ENCODE data around the gene VCP.

The VCP gene

DNA sequence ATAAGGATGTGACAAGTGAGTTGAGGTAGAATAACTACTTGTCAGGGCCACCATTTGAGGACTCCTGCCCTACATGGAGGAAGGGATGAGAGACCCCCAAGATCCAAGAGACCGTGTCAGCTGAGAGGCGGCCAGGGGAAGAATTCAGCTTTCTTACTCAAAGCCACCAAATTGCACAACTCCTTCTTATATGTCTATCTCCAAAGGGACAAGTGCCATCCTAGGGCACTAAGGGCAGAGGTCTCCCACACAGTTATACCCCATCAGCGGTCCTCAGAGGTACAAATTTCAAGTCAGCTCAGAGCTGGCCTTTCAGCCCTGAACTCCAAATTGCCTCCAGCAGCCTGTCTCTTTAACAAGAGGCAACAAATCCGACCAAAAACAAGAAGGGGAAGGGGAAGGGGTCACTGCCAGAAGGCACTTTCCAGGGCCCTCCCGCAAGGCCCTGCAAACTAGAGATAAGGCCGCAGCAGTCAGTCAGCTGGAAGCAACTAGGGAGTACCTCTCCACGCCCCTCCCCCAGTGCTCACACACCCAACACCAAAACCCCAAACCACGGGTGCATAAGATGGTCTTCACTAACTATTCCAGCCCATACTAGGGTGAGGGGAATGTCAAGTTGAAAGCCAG is 36.6 kb upstream of the VCP start:
- Histone ChIP-seq H3K36me3 (ENCODE audit: control insufficient read depth, low read length) (no peaks in the 10 kb centered on the region), H3K27ac (ENCODE audit: low read depth, low read length) (no peak overlapping the region), H3F3A (ENCODE audit: control insufficient read depth, insufficient read depth) (0 out of 2 replicates have a peak, but pooled peaks cover 5% of the 10 kb centered on the region), H4K20me1 (ENCODE audit: control insufficient read depth, insufficient read depth, low read depth, low read length) (no peaks in the 10 kb centered on the region), H3K4me1 (ENCODE audit: control insufficient read depth, low read length) (peaks cover 23% of the 10 kb centered on the region), H3K79me2 (ENCODE audit: control insufficient read depth, low read length) (no peaks in the 10 kb centered on the region), H3K9me3 (ENCODE audit: control insufficient read depth, insufficient read depth, low read length) (no peaks in the 10 kb centered on the region), H3K4me2 (ENCODE audit: low read length) (no peak overlapping the region), H3K4me3 (ENCODE audit: low read length) (no peak overlapping the region), H3K9me2 (replicated peaks; ENCODE audit: control insufficient read depth, low read length) (no peaks in the 10 kb centered on the region), H3K27me3 (ENCODE audit: control insufficient read depth, low read length) (0 out of 2 replicates have a peak, but pooled peaks cover 3% of the 10 kb centered on the region)
- TF ChIP-seq, protein P1, sequence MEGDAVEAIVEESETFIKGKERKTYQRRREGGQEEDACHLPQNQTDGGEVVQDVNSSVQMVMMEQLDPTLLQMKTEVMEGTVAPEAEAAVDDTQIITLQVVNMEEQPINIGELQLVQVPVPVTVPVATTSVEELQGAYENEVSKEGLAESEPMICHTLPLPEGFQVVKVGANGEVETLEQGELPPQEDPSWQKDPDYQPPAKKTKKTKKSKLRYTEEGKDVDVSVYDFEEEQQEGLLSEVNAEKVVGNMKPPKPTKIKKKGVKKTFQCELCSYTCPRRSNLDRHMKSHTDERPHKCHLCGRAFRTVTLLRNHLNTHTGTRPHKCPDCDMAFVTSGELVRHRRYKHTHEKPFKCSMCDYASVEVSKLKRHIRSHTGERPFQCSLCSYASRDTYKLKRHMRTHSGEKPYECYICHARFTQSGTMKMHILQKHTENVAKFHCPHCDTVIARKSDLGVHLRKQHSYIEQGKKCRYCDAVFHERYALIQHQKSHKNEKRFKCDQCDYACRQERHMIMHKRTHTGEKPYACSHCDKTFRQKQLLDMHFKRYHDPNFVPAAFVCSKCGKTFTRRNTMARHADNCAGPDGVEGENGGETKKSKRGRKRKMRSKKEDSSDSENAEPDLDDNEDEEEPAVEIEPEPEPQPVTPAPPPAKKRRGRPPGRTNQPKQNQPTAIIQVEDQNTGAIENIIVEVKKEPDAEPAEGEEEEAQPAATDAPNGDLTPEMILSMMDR (IDR thresholded peaks at IDR 0.05; ENCODE audit: low read depth, low read length, poor library complexity, severe bottlenecking): no peak
- TF ChIP-seq EZH2phosphoT487 (IDR thresholded peaks at IDR 0.05; ENCODE audit: borderline replicate concordance, low read length): no peak

DNA sequence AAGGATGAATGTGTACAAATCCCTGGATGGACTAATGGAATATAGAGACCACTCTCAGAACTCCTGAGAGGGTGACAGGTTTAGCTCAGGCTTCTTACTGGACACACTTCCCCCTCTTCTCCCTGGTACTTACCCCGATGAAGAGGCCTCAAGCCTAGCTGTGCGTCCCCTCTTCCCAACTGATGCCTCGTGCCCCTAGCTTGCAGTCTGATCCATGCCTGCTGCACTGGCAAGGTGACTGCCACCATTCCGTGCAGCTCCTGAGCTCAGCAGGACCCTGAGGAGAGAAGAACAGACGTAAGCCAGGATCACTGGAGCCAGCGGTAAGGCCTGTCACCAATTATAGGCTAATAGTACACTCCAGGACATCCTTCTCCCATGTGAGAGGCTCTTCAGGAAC is 36.0 kb upstream of the VCP start:
- H3K4me1 ChIP-seq (ENCODE audit: control insufficient read depth, low read length): peaks cover 21% of the 10 kb centered on the region
- H3K9me3 ChIP-seq (ENCODE audit: control insufficient read depth, insufficient read depth, low read length): no peaks in the 10 kb centered on the region
- H3K4me2 ChIP-seq (ENCODE audit: low read length): no peak overlapping the region
- no peaks in the 10 kb centered on the region for H3F3A ChIP-seq (ENCODE audit: control insufficient read depth, insufficient read depth)
- no peak overlapping the region for H3K4me3 ChIP-seq (ENCODE audit: low read length)
- H3K27ac ChIP-seq (ENCODE audit: low read depth, low read length): no peak overlapping the region
- no peaks in the 10 kb centered on the region for H4K20me1 ChIP-seq (ENCODE audit: control insufficient read depth, insufficient read depth, low read depth, low read length)
- H3K79me2 ChIP-seq (ENCODE audit: control insufficient read depth, low read length): no peaks in the 10 kb centered on the region
- 0 out of 2 replicates have a peak, but pooled peaks cover 3% of the 10 kb centered on the region for H3K27me3 ChIP-seq (ENCODE audit: control insufficient read depth, low read length)
- TF ChIP-seq EZH2phosphoT487 (IDR thresholded peaks at IDR 0.05; ENCODE audit: borderline replicate concordance, low read length): no peak
- TF ChIP-seq, protein P1 (IDR thresholded peaks at IDR 0.05; ENCODE audit: low read depth, low read length, poor library complexity, severe bottlenecking): no peak
- H3K36me3 ChIP-seq (ENCODE audit: control insufficient read depth, low read length): no peaks in the 10 kb centered on the region
- no peaks in the 10 kb centered on the region for H3K9me2 ChIP-seq (replicated peaks; ENCODE audit: control insufficient read depth, low read length)

DNA sequence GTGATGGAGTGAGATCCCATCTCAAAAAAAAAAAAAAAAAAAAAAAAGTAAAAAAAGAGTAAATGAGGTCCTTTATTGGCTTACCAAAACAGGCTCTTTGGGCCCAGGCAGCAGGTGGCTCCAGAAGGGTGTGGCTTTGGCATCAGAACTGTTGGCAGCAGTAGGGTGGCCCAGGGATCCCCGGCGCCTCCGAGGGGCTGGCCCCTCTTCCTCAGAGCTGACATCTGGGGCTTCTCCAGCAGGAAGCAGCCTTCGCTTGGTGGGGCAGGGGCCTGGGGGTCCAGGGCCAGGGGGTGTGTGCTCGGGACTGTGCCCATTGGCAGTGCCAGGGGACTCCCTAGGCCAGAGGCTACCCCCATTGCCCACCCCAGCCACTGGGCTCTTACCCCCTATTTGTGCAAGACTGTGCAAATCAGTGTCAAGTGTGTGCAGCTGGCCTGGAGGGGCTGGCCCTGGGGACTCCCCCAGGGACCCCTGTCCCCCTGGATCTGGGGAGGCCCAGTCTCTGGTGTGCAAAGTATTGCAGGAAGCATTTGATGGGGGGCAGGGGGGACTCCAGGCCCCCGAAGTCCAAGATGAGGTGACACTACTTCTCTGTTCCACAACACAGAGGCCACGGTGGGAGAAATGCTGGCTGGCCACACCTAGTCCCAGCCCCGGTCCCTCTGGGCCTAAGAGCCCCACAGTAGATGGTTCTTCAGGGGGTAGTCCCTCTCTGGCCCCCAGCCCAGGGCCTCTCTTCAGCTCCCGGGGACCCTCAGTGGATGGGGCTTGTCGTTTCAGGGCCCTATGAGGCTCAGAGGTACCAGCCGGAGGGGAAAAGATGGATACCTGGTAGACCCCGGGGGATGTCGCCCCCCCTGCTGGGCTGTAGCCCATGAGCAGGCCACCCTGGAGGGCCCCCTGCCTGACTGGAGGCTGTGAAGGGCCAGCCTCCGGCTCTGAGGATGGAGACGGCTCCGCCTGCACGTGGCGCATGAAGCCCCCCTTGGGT is 35.2 kb upstream of the VCP start:
- Histone ChIP-seq H3K4me3 (ENCODE audit: low read length) (no peak overlapping the region), H3K4me1 (ENCODE audit: control insufficient read depth, low read length) (peaks cover 25% of the 10 kb centered on the region), H4K20me1 (ENCODE audit: control insufficient read depth, insufficient read depth, low read depth, low read length) (no peaks in the 10 kb centered on the region), H3K36me3 (ENCODE audit: control insufficient read depth, low read length) (peaks cover 3% of the 10 kb centered on the region; the same call in 1 of the 2 replicates), H3F3A (ENCODE audit: control insufficient read depth, insufficient read depth) (no peaks in the 10 kb centered on the region), H3K27ac (ENCODE audit: low read depth, low read length) (no peak overlapping the region), H3K27me3 (ENCODE audit: control insufficient read depth, low read length) (0 out of 2 replicates have a peak, but pooled peaks cover 3% of the 10 kb centered on the region), H3K4me2 (ENCODE audit: low read length) (no peak overlapping the region), H3K79me2 (ENCODE audit: control insufficient read depth, low read length) (peaks cover 4% of the 10 kb centered on the region), H3K9me3 (ENCODE audit: control insufficient read depth, insufficient read depth, low read length) (no peaks in the 10 kb centered on the region), H3K9me2 (replicated peaks; ENCODE audit: control insufficient read depth, low read length) (no peaks in the 10 kb centered on the region)
- no peak for TF ChIP-seq EZH2phosphoT487 (IDR thresholded peaks at IDR 0.05; ENCODE audit: borderline replicate concordance, low read length)
- TF ChIP-seq, protein P1 (IDR thresholded peaks at IDR 0.05; ENCODE audit: low read depth, low read length, poor library complexity, severe bottlenecking): no peak
